Neuronal stem cell (in vitro differentiated cells): Measurements from ENCODE around the gene FRMPD4.

Source experiments
- DNase-seq: peaks from one replicate; pipeline ENCODE4 v3.0.0-alpha.2; 2013; ENCODE audit warnings: low spot score
- H2AFZ ChIP-seq: one replicate; pipeline ENCODE4 v1.6.1; 2013; ENCODE audit warnings: mild to moderate bottlenecking, low read length, inconsistent platforms
- H2AK5ac ChIP-seq: 2 replicates; pipeline ENCODE4 v1.6.1; 2013; ENCODE audit warnings: low read depth, mild to moderate bottlenecking, inconsistent platforms, low read length, moderate library complexity, mixed read lengths
- H2BK120ac ChIP-seq: 2 replicates; pipeline ENCODE4 v1.6.1; 2013; ENCODE audit warnings: low read depth, mild to moderate bottlenecking, inconsistent platforms, low read length, moderate library complexity, mixed read lengths
- H2BK12ac ChIP-seq: one replicate; pipeline ENCODE4 v1.6.1; 2013; ENCODE audit warnings: low read length, inconsistent platforms
- H2BK15ac ChIP-seq: 2 replicates; pipeline ENCODE4 v1.6.1; 2013; ENCODE audit warnings: mild to moderate bottlenecking, low read length, inconsistent platforms, mixed read lengths
- H2BK5ac ChIP-seq: one replicate; pipeline ENCODE4 v1.6.1; 2013; ENCODE audit warnings: inconsistent platforms, mild to moderate bottlenecking, low read length, moderate library complexity
- H3K14ac ChIP-seq: one replicate; pipeline ENCODE4 v1.6.1; 2013; ENCODE audit warnings: low read length, inconsistent platforms
- H3K18ac ChIP-seq: 2 replicates; pipeline ENCODE4 v1.6.1; 2013; ENCODE audit warnings: low read length, inconsistent platforms
- H3K23ac ChIP-seq: 2 replicates; pipeline ENCODE4 v1.6.1; 2013; ENCODE audit warnings: low read depth, mild to moderate bottlenecking, mixed read lengths, low read length, inconsistent platforms; ENCODE audit not compliant: poor library complexity
- H3K27ac ChIP-seq: replicated peaks from 3 replicates; pipeline ENCODE4 v1.5.1; 2013; ENCODE audit warnings: low read length, inconsistent platforms
- H3K27me3 ChIP-seq, 3 experiments: 2 replicates each; pipeline ENCODE4 v1.6.1; 2013; ENCODE audit warnings: low read length in 3 of 3, mild to moderate bottlenecking in 2 of 3, inconsistent platforms in 1 of 3, low read depth in 1 of 3, mixed read lengths in 1 of 3, moderate library complexity in 1 of 3; ENCODE audit not compliant: control insufficient read depth in 3 of 3, insufficient read depth in 3 of 3
- H3K36me3 ChIP-seq, 2 donors: replicated peaks in 1 of 2; 2 replicates each; pipeline ENCODE4 v1.6.1; 2013; ENCODE audit warnings: low read length in 2 of 2; ENCODE audit not compliant: control insufficient read depth in 2 of 2, insufficient read depth in 2 of 2
- H3K4ac ChIP-seq: 2 replicates; pipeline ENCODE4 v1.6.1; 2013; ENCODE audit warnings: inconsistent platforms, mild to moderate bottlenecking, low read length, moderate library complexity
- H3K4me1 ChIP-seq, 2 donors: 1 replicate in 1 of 2; 2 replicates in 1 of 2; pipeline ENCODE4 v1.6.1; 2013; ENCODE audit warnings: low read length in 2 of 2, low read depth in 1 of 2; ENCODE audit not compliant: control insufficient read depth in 2 of 2, insufficient read depth in 1 of 2
- H3K4me2 ChIP-seq: one replicate; pipeline ENCODE4 v1.6.1; 2013; ENCODE audit warnings: mild to moderate bottlenecking, low read length, inconsistent platforms; ENCODE audit not compliant: insufficient read depth, poor library complexity, severe bottlenecking
- H3K4me3 ChIP-seq, 2 donors: 2 replicates each; pipeline ENCODE4 v1.5.1; 2013; ENCODE audit warnings: low read length in 2 of 2, mild to moderate bottlenecking in 2 of 2, inconsistent platforms in 1 of 2, moderate library complexity in 1 of 2
- H3K79me1 ChIP-seq: one replicate; pipeline ENCODE4 v1.6.1; 2013; ENCODE audit warnings: low read depth, mild to moderate bottlenecking, inconsistent platforms, low read length, moderate library complexity
- H3K9ac ChIP-seq: one replicate; pipeline ENCODE4 v1.6.1; 2013; ENCODE audit warnings: mild to moderate bottlenecking, low read depth, low read length, inconsistent platforms; ENCODE audit not compliant: poor library complexity
- H3K9me3 ChIP-seq, 2 donors: replicated peaks in 1 of 2; 2 replicates each; pipeline versions ENCODE3 to v1.6.1; 2013; ENCODE audit warnings: low read length in 2 of 2, mild to moderate bottlenecking in 2 of 2, inconsistent platforms in 1 of 2, low read depth in 1 of 2, mixed read lengths in 1 of 2, moderate library complexity in 1 of 2; ENCODE audit not compliant: control insufficient read depth in 2 of 2, insufficient read depth in 1 of 2
- H4K8ac ChIP-seq: one replicate; pipeline ENCODE4 v1.6.1; 2013; ENCODE audit warnings: low read depth, mild to moderate bottlenecking, inconsistent platforms, low read length, moderate library complexity
- H4K91ac ChIP-seq: one replicate; pipeline ENCODE4 v1.6.1; 2013; ENCODE audit warnings: low read length, low read depth, mild to moderate bottlenecking, inconsistent platforms; ENCODE audit not compliant: poor library complexity
- WGBS, 2 donors: extraction: QIAGEN DNeasy Blood & Tissue Kit; methylation state at CpG; one replicate each; pipeline ENCODE4 v1.1.7; 2013; ENCODE audit warnings: missing lambda C conversion rate in 2 of 2, mixed read lengths in 1 of 2; ENCODE audit not compliant: insufficient read length in 2 of 2, insufficient replicate concordance in 1 of 2; ENCODE audit errors: extremely low coverage in 2 of 2; 5-methylcytosine and 5-hydroxymethylcytosine counted together

FRMPD4 gene

DNA sequence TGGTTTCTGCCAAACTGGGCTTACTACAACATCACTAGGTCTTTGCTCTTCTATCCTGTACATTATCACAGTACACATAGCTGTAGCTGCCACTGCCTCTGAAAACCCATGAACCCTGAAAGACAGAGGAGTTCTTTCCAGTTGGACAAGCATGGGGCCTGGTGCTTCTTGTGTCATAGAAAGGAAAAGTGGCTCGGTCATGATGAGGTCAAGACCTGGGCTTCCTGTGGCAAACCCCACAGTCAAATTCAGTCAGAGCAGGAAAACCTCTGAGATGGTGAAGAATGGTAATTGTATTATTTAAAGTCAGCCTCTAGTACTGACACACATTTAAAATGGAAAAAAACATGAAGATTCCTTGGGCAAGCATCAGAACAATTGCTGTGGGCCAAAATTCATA is 519.6 kb downstream of the FRMPD4 start:
- WGBS, 2 donors = no CpG with 5 or more reads among the region's 1 CpG
- H3K23ac ChIP-seq = no peak overlapping the region
- H3K4me3 ChIP-seq = no peak overlapping the region
- no peak overlapping the region for H3K4ac ChIP-seq
- no peaks in the 10 kb centered on the region for H3K27me3 ChIP-seq
- H2BK5ac ChIP-seq = no peak overlapping the region
- H3K9ac ChIP-seq = no peak overlapping the region
- H2AK5ac ChIP-seq = no peak overlapping the region
- no peak overlapping the region for H3K18ac ChIP-seq
- no peak overlapping the region for H4K8ac ChIP-seq
- no peak overlapping the region for H3K27ac ChIP-seq
- no peaks in the 10 kb centered on the region for H3K36me3 ChIP-seq
- H3K4me1 ChIP-seq = no peaks in the 10 kb centered on the region
- DNase-seq = no peak
- no peaks in the 10 kb centered on the region for H3K9me3 ChIP-seq
- no peak overlapping the region for H2AFZ ChIP-seq
- no peak overlapping the region for H2BK12ac ChIP-seq
- H3K14ac ChIP-seq = no peak overlapping the region
- H2BK15ac ChIP-seq = no peak overlapping the region
- H3K4me2 ChIP-seq = no peak overlapping the region
- H2BK120ac ChIP-seq = no peak overlapping the region
- no peak overlapping the region for H4K91ac ChIP-seq
- no peaks in the 10 kb centered on the region for H3K79me1 ChIP-seq

DNA sequence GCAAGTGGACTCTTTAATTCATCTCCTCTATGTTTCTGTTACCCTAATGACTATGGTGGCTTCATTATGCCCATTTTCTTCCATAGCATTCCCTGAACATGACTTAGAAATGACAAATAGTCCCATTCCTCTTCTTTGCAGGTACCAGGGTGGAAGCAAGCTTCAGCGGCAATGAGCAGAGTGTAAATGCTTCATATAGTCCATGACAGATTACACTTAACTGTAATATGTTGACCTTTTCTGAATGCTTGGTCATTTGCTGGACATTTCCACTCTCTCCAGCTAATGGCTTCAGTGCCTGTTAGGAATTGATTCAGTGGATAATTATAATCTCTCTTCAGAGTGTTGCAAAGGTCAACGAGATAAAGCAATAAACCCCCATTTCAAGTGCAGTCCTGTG is 523.2 kb downstream of the FRMPD4 start:
- Histone ChIP-seq H2AK5ac (no peak overlapping the region), H3K4me1 (no peaks in the 10 kb centered on the region), H3K27me3 (no peaks in the 10 kb centered on the region), H3K4me3 (no peak overlapping the region), H3K14ac (no peak overlapping the region), H4K91ac (no peak overlapping the region), H3K27ac (no peak overlapping the region), H2AFZ (no peak overlapping the region), H3K36me3 (no peaks in the 10 kb centered on the region), H2BK15ac (no peak overlapping the region), H4K8ac (no peak overlapping the region), H3K9ac (no peak overlapping the region), H3K9me3 (no peaks in the 10 kb centered on the region), H3K79me1 (no peaks in the 10 kb centered on the region), H3K23ac (no peak overlapping the region), H3K4me2 (no peak overlapping the region), H2BK120ac (no peak overlapping the region), H3K18ac (no peak overlapping the region), H2BK12ac (no peak overlapping the region), H2BK5ac (no peak overlapping the region), H3K4ac (no peak overlapping the region)
- WGBS, 2 donors = no CpG with 5 or more reads among the region's 2 CpGs
- no peak for DNase-seq

DNA sequence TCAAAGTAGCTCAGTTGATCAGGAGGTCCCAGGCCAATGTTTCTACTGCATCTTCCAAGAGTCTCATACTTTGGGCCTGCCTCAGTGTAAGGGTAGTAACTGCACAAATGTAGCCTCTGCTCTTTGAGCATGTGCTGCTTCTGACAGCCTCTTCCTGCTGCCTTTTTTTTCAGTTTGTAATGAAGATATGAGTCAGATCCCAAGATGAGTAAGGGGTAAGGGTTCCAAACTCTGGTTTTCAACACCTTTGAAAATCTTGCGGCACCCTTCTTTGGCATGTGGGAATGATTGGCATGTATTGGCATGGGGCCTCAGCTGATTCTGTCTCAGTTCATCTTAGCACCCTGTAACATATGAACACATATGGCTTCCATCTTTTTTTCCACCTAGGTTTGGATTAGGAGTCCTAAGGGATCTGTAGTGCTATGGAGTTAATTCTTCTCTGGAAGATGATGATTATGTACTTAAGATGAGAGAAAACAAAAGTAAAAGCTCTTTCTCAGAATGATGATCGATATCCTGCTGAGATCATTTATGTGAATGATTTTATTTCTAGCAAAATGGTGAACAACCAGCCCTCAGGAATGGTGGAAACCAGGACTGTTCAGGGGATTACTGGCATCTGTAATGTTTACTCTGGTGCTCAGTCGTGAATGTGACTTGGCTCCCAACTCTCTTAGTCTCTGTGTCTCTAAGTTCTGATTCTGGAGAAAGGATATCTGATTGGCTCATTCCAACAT is 534.3 kb downstream of the FRMPD4 start:
- Histone ChIP-seq H2BK15ac (no peak overlapping the region), H2AK5ac (no peak overlapping the region), H3K36me3 (no peaks in the 10 kb centered on the region), H4K91ac (no peak overlapping the region), H4K8ac (no peak overlapping the region), H3K27me3 (no peaks in the 10 kb centered on the region), H2BK5ac (no peak overlapping the region), H3K4me1 (no peaks in the 10 kb centered on the region), H3K4ac (no peak overlapping the region), H2BK12ac (no peak overlapping the region), H3K14ac (no peak overlapping the region), H3K9me3 (no peaks in the 10 kb centered on the region), H3K18ac (no peak overlapping the region), H3K4me2 (no peak overlapping the region), H3K9ac (no peak overlapping the region), H2BK120ac (no peak overlapping the region), H2AFZ (no peak overlapping the region), H3K23ac (no peak overlapping the region), H3K27ac (no peak overlapping the region), H3K79me1 (no peaks in the 10 kb centered on the region), H3K4me3 (no peak overlapping the region)
- no CpG with 5 or more reads among the region's 3 CpGs for WGBS, 2 donors
- DNase-seq = no peak

DNA sequence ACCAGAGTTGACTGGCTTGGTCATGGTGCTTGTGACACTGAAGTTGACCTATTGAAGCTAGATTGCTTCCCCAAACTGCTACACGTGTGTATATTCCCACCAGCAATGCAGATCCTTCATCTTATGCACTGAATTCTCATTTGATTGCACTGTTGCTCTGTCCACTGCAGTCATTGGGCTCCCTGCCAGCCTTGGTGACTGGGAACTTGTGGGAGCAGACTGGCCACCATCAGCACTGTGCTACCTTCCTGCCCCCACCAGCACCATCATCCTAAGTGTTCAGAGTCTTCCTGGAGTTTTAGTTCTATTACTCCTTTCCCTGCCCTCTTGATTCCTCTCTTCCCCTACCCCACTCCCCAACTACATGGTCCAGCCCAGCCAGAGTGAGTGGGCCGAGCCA is 535.2 kb downstream of the FRMPD4 start:
- H3K36me3 ChIP-seq = no peaks in the 10 kb centered on the region
- H3K4me2 ChIP-seq = no peak overlapping the region
- H2BK15ac ChIP-seq = no peak overlapping the region
- no peak overlapping the region for H3K23ac ChIP-seq
- H3K9me3 ChIP-seq = no peaks in the 10 kb centered on the region
- no CpG with 5 or more reads among the region's 2 CpGs for WGBS, 2 donors
- H2BK5ac ChIP-seq = no peak overlapping the region
- DNase-seq = no peak
- no peak overlapping the region for H4K91ac ChIP-seq
- H2AFZ ChIP-seq = no peak overlapping the region
- no peaks in the 10 kb centered on the region for H3K79me1 ChIP-seq
- H2AK5ac ChIP-seq = no peak overlapping the region
- no peak overlapping the region for H4K8ac ChIP-seq
- H2BK120ac ChIP-seq = no peak overlapping the region
- H3K27ac ChIP-seq = no peak overlapping the region
- no peak overlapping the region for H3K18ac ChIP-seq
- H3K9ac ChIP-seq = no peak overlapping the region
- no peaks in the 10 kb centered on the region for H3K4me1 ChIP-seq
- H3K4me3 ChIP-seq = no peak overlapping the region
- no peaks in the 10 kb centered on the region for H3K27me3 ChIP-seq
- H3K4ac ChIP-seq = no peak overlapping the region
- no peak overlapping the region for H3K14ac ChIP-seq
- no peak overlapping the region for H2BK12ac ChIP-seq
